Lower leg skin (tissue), 4 donors: ENCODE data around the gene TP63. TPM values are rescaled to one million over a fixed set of nuclear protein-coding genes. Genes with fewer than 3 reads are reported as not detected.
"Not testable (repeated sequence)": the region's sequence is repeated elsewhere in the genome, so short reads cannot be mapped to it uniquely, and the experiment has no call there.

Experiments
- DNase-seq, 2 donors: peaks; one replicate each; pipeline ENCODE4 v3.0.0-alpha.2; 2019; ENCODE audit warnings: low spot score in 2 of 2
- H3K4me3 ChIP-seq: fragments of 200-600 bp; sonication (generic); 2 replicates; pipeline ENCODE4 v1.5.1; 2017; ENCODE audit warnings: mild to moderate bottlenecking, low read depth; ENCODE audit not compliant: poor library complexity, severe bottlenecking
- CTCF ChIP-seq, 3 donors: fragments of 450-650 bp; IDR thresholded peaks; one replicate each; pipeline ENCODE4 v1.5.1; 2016; ENCODE audit warnings: antibody characterized with exemption in 3 of 3, mild to moderate bottlenecking in 3 of 3, moderate library complexity in 2 of 3
- POLR2A ChIP-seq, 2 donors: fragments of 450-650 bp; IDR thresholded peaks; one replicate each; pipeline ENCODE4 v1.6.1; 2016 to 2017; ENCODE audit warnings: antibody characterized with exemption in 2 of 2, mild to moderate bottlenecking in 1 of 2, moderate library complexity in 1 of 2
- WGBS, 2 donors: methylation state at CpG; one replicate each; pipeline ENCODE4 v1.1.5; 2018; 5-methylcytosine and 5-hydroxymethylcytosine counted together
- intact Hi-C: fragments of 100-400 bp; cut with DNase I; formaldehyde crosslinking; loops from one replicate; pipeline ENCODE4 v1.15.0; 2023; ENCODE audit warnings: low total_unique reads
- total RNA-seq, 4 donors: library from RNA; depleted of rRNA; stranded (reverse); fragments of >200 nt; gene quantifications; one replicate each; pipeline ENCODE4 v1.1.0, GENCODE V29; 2016

Gene TP63
- total RNA-seq, 4 donors from 2014 or later = 208 to 373 (median 264) TPM

- TF ChIP-seq CTCF (IDR thresholded peaks at IDR 0.05) (no peak), POLR2A (IDR thresholded peaks at IDR 0.05) (no peak)
- H3K4me3 ChIP-seq = no peak overlapping the region
- no peak for DNase-seq
- intact Hi-C loops = no loop called here
- WGBS, 2 donors = 92 to 100% methylated on average over 1 of the region's 1 CpG
Measured at GRCh38 chr3:189745622-189746021, 114.4 kb downstream of the TP63 start.

- H3K4me3 ChIP-seq = no peak overlapping the region
- intact Hi-C loops = no loop called here
- no peak for DNase-seq
- 68 to 73% methylated on average over 2 of the region's 2 CpGs for WGBS, 2 donors
- TF ChIP-seq POLR2A (IDR thresholded peaks at IDR 0.05) (no peak), CTCF (IDR thresholded peaks at IDR 0.05) (no peak)
Measured at GRCh38 chr3:189748046-189748445, 116.9 kb downstream of the TP63 start.

- DNase-seq, H3K4me3 ChIP-seq, intact Hi-C loops: not testable (repeated sequence)
- WGBS, 2 donors = 97% methylated on average over 4 of the region's 4 CpGs
Measured at GRCh38 chr3:189750972-189751371, 119.8 kb downstream of the TP63 start.

GRCh38 chr3:189754356-189754755 lies 123.2 kb downstream of the TP63 start:
- TF ChIP-seq CTCF (IDR thresholded peaks at IDR 0.05) (no peak), POLR2A (IDR thresholded peaks at IDR 0.05) (no peak)
- 86 to 91% methylated on average over 2 of the region's 2 CpGs for WGBS, 2 donors
- no peak for DNase-seq
- no peak overlapping the region for H3K4me3 ChIP-seq
- intact Hi-C loops = no loop called here

- no peak for TF ChIP-seq CTCF (IDR thresholded peaks at IDR 0.05)
- TF ChIP-seq POLR2A (IDR thresholded peaks at IDR 0.05) = no peak
- H3K4me3 ChIP-seq = no peak overlapping the region
- intact Hi-C loops = no loop called here
- DNase-seq = no peak
Measured at GRCh38 chr3:189756582-189757078, 125.4 kb downstream of the TP63 start.

GRCh38 chr3:189758186-189758585 lies 127.0 kb downstream of the TP63 start:
- TF ChIP-seq CTCF (IDR thresholded peaks at IDR 0.05) (no peak), POLR2A (IDR thresholded peaks at IDR 0.05) (no peak)
- no peak for DNase-seq
- intact Hi-C loops = no loop called here
- H3K4me3 ChIP-seq = no peak overlapping the region
- WGBS, 2 donors = 78 to 95% methylated on average over 5 to 6 of the region's 6 CpGs
